Endothelial cell of umbilical vein (primary cell): ENCODE results near the gene SLC66A2.

ENCODE experiments used
- CTCF ChIP-seq, 2 donors: IDR thresholded peaks; 1 replicate in 1 of 2; 2 replicates in 1 of 2; pipeline ENCODE4 v1.5.1; 2011; ENCODE audit warnings: low read length in 2 of 2, mild to moderate bottlenecking in 2 of 2, moderate library complexity in 2 of 2, control low read depth in 1 of 2, inconsistent platforms in 1 of 2, low read depth in 1 of 2; ENCODE audit not compliant: insufficient read depth in 1 of 2; ENCODE audit errors: extremely low read depth in 1 of 2
- EZH2 ChIP-seq: IDR thresholded peaks from 2 replicates; pipeline ENCODE4 v1.6.1; 2012; ENCODE audit warnings: borderline replicate concordance, low read depth, mild to moderate bottlenecking, moderate library complexity, low read length, inconsistent platforms; ENCODE audit not compliant: severe bottlenecking
- POLR2A ChIP-seq: IDR thresholded peaks from 2 replicates; pipeline ENCODE4 v1.6.1; 2012; ENCODE audit warnings: low read depth, mild to moderate bottlenecking, control low read depth, low read length
- POLR2AphosphoS5 ChIP-seq: IDR thresholded peaks from 2 replicates; pipeline ENCODE4 v1.6.1; 2012; ENCODE audit warnings: low read depth, mild to moderate bottlenecking, control low read depth, low read length, moderate library complexity; ENCODE audit not compliant: insufficient read depth

DNA sequence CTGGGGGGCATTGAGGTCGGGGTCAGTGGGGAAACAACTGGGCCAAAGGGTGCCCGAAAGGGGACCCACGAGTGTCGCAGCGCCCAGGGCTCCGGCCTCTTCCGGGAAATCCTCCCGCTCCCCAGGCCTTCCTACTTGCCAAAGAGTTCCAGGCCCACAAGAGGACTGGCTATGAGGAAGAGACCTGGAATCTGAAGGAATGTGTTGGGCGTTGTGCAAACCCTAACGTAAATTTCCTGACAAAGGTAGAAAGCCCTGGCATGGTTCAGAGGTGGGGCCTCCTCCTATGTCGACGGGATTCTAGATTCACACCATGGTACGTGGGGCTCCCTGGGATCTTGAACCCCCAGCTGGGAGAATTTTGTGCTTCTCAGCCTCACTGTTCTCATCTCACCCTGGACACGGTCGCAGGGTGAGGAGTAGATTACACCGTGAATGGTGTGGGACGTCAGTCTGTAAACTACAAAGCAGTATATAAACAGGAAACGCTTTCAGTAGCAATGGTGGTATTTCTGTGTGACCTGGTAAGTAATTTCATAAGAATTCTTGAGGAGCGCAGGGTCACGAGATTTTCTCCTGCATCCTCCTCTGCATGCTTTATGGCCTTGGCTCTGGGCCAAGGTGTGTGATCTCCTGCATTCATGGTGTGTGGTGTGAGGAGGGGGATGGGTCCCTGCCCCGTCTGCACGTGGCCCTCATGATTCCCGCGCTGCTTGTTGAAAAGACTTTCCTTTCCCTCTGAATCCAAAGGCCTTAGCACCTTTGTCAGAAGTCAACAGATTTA, 13.9 kb upstream of the SLC66A2 start:
- TF ChIP-seq EZH2 (no peak), POLR2A (no peak), POLR2AphosphoS5 (no peak), CTCF (IDR thresholded peaks at IDR 0.05; ENCODE audit: extremely low read depth in 1 of 2, insufficient read depth in 1 of 2, low read depth in 1 of 2, low read length in 2 of 2) (no peak)
